ENCODE results near the gene NUMBL.

DNA sequence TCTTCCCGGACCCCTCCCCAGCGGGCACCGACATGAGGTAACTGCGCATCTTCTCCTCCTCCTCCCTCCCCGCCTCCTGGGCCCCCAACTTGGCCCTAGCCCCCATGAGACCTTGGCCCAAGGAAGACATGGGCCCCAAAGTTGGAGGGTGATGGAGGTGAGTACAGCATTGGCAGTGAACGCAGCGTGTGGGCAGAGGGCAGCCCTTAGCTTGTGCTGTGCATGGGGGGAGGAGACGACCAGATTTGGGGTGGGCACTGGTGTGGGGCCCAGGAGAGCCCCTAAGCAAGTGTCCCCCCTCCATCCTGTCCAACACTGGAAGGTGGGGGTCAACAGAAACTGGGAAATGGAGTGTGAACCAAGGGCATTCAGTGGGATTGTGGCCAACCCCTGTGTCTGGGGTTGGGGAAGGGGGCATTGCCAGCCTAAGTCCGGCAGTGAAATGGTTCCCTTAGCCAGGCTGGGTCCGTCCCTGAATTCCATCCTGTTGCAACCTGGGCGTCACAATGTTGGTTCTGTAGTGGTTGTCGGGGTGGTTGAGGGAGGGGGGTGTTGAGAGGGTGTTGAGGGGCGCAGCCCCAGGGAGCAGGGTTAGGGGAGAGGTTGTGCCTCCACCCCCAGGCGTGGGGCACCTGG is 23.5 kb downstream of the NUMBL start:
- TF ChIP-seq TAF1 (IDR thresholded peaks at IDR 0.05; ENCODE audit: borderline replicate concordance, insufficient read depth, low read length) (no peak), POLR2AphosphoS5 (IDR thresholded peaks at IDR 0.05; ENCODE audit: low read depth, low read length) (no peak), SIN3A (IDR thresholded peaks at IDR 0.05; ENCODE audit: borderline replicate concordance, insufficient read depth, low read length) (no peak), FOXP2 (optimal IDR thresholded peaks at IDR 0.05; ENCODE audit: borderline replicate concordance, extremely low read depth, extremely low read length, insufficient read depth) (no peak)
- TF ChIP-seq, protein P1, sequence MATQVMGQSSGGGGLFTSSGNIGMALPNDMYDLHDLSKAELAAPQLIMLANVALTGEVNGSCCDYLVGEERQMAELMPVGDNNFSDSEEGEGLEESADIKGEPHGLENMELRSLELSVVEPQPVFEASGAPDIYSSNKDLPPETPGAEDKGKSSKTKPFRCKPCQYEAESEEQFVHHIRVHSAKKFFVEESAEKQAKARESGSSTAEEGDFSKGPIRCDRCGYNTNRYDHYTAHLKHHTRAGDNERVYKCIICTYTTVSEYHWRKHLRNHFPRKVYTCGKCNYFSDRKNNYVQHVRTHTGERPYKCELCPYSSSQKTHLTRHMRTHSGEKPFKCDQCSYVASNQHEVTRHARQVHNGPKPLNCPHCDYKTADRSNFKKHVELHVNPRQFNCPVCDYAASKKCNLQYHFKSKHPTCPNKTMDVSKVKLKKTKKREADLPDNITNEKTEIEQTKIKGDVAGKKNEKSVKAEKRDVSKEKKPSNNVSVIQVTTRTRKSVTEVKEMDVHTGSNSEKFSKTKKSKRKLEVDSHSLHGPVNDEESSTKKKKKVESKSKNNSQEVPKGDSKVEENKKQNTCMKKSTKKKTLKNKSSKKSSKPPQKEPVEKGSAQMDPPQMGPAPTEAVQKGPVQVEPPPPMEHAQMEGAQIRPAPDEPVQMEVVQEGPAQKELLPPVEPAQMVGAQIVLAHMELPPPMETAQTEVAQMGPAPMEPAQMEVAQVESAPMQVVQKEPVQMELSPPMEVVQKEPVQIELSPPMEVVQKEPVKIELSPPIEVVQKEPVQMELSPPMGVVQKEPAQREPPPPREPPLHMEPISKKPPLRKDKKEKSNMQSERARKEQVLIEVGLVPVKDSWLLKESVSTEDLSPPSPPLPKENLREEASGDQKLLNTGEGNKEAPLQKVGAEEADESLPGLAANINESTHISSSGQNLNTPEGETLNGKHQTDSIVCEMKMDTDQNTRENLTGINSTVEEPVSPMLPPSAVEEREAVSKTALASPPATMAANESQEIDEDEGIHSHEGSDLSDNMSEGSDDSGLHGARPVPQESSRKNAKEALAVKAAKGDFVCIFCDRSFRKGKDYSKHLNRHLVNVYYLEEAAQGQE (IDR thresholded peaks at IDR 0.05; ENCODE audit: insufficient read depth in 1 of 2, low read depth in 2 of 2, low read length in 2 of 2): no peak
